ENCODE measurements around the gene UNC80.

UNC80 gene

GRCh38 chr2:209942426-209942825 lies 170.8 kb downstream of the UNC80 start:
- TF ChIP-seq MAX (IDR thresholded peaks at IDR 0.05; ENCODE audit: low read depth, low read length): no peak
- no peak for TF ChIP-seq CTCF (IDR thresholded peaks at IDR 0.05; ENCODE audit: low read depth, low read length)
- TF ChIP-seq POLR2A (IDR thresholded peaks at IDR 0.05; ENCODE audit: extremely low read depth, insufficient read length): no peak
- TF ChIP-seq MYC (IDR thresholded peaks at IDR 0.05; ENCODE audit: low read depth, low read length): no peak
- DNase-seq (ENCODE audit: low read depth): no peak
- no peak overlapping the region for H3K4me3 ChIP-seq (ENCODE audit: low read depth, low read length)

DNA sequence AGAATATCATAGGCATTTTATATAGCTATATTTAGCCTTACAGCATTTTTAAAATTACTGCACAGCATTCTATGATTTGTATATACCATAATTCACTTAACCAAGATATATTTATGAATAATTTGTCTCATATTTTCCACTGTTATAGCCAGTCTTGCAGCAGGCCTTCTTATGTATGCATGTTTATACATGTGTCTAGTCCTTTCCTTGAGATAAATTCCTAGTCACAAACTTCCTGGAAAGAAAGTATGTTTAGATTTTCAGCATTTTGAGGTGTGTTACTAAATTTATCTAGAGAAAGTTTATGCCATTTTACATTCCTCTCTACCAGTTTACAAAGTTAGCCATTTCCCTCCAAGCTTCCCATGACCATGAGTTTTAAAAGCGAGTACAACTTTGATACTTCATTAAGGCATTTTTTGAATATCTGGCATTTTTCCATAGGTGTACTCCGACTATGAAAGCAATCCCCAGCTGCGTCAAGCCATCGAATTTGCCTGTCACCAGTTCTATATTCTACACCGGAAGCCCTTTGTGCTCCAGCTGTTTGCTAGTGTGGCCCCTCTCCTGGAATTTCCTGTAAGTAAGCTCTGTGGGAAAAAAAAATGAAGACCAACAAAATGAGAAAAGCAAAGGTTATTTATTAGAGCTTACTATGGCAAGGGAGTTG lies 171.4 kb downstream of the UNC80 start:
- TF ChIP-seq CTCF (IDR thresholded peaks at IDR 0.05; ENCODE audit: low read depth, low read length): no peak
- TF ChIP-seq POLR2A (IDR thresholded peaks at IDR 0.05; ENCODE audit: extremely low read depth, insufficient read length): no peak
- no peak for TF ChIP-seq MYC (IDR thresholded peaks at IDR 0.05; ENCODE audit: low read depth, low read length)
- no peak for TF ChIP-seq MAX (IDR thresholded peaks at IDR 0.05; ENCODE audit: low read depth, low read length)
- H3K4me3 ChIP-seq (ENCODE audit: low read depth, low read length): no peak overlapping the region
- no peak for DNase-seq (ENCODE audit: low read depth)

DNA sequence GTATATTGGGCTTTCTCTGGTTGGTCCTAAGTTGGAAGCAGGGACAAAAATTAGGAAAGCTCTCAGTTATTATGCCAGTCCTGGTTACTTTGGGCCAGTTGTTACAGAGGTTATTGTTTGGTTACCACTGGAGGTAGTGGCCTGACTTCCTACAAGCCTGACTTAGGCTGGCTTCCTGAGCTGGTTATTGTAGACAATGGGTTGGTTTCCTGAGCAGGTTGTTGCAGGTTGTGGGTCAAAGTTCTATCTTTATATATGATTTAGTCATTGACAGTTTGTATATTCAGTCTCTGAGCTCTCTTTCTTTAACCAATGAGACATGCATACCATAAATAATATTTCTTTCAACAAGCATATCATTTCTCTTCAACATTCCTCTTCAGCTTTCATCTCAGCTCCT lies 172.1 kb downstream of the UNC80 start:
- H3K4me3 ChIP-seq (ENCODE audit: low read depth, low read length): no peak overlapping the region
- DNase-seq (ENCODE audit: low read depth): no peak
- no peak for TF ChIP-seq MAX (IDR thresholded peaks at IDR 0.05; ENCODE audit: low read depth, low read length)
- TF ChIP-seq MYC (IDR thresholded peaks at IDR 0.05; ENCODE audit: low read depth, low read length): no peak
- no peak for TF ChIP-seq CTCF (IDR thresholded peaks at IDR 0.05; ENCODE audit: low read depth, low read length)
- no peak for TF ChIP-seq POLR2A (IDR thresholded peaks at IDR 0.05; ENCODE audit: extremely low read depth, insufficient read length)

DNA sequence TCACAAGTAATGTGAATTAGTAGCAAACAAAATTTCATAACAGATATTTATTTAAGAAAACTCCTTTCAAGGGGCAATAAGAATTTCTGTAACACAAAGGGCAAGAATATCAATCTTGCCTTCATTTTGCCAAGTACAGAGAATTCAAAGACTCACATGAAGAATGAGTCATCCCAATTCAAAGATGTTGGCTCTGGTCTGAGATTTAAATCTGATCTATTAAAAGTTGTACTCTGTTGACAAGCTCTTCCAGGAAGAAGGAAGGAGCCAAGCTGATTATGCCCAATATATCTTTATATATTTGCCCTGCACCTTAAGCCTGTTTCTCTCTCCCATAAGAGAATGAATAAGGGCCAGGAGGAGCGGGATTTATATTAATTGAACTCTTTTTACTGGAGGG lies 174.9 kb downstream of the UNC80 start:
- DNase-seq (ENCODE audit: low read depth): no peak
- TF ChIP-seq MYC (IDR thresholded peaks at IDR 0.05; ENCODE audit: low read depth, low read length) (no peak), MAX (IDR thresholded peaks at IDR 0.05; ENCODE audit: low read depth, low read length) (no peak), CTCF (IDR thresholded peaks at IDR 0.05; ENCODE audit: low read depth, low read length) (no peak), POLR2A (IDR thresholded peaks at IDR 0.05; ENCODE audit: extremely low read depth, insufficient read length) (no peak)
- H3K4me3 ChIP-seq (ENCODE audit: low read depth, low read length): no peak overlapping the region

- DNase-seq (ENCODE audit: low read depth): no peak
- no peak for TF ChIP-seq MYC (IDR thresholded peaks at IDR 0.05; ENCODE audit: low read depth, low read length)
- no peak for TF ChIP-seq MAX (IDR thresholded peaks at IDR 0.05; ENCODE audit: low read depth, low read length)
- no peak for TF ChIP-seq POLR2A (IDR thresholded peaks at IDR 0.05; ENCODE audit: extremely low read depth, insufficient read length)
- no peak for TF ChIP-seq CTCF (IDR thresholded peaks at IDR 0.05; ENCODE audit: low read depth, low read length)
- no peak overlapping the region for H3K4me3 ChIP-seq (ENCODE audit: low read depth, low read length)
These were observed 184.6 kb downstream of the UNC80 start for GRCh38 chr2:209956271-209956670.
